ENCODE measurements around the gene MEIG1. TPM values are rescaled to one million over a fixed set of nuclear protein-coding genes. Genes with fewer than 3 reads are reported as not detected.

The MEIG1 gene
- total and polyA plus RNA-seq, 2 of the 8 experiments (the other 6 are each of a cell fraction or from before 2014, with no cell fraction given), result not detected

DNA sequence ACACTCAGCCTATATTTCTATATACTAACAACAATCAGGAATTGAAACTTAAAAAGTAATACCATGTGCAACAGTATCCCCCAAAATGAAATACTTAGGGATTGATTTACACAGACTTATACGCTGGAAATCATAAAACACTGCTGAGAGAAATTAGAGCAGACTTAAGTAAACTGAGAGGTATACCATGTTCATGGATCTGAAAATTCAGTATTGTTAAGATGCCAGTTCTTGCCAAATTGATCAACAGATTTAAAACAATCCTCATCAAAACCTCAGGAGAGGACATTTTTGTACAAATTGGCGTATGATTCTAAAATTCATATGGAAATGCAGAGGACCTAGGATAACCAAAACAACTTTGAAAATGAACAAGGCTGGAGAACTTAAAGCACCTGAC is 42.6 kb upstream of the MEIG1 start (continued):
- no peak for TF ChIP-seq BRCA1 (IDR thresholded peaks at IDR 0.05; ENCODE audit: low read depth, low read length)
- TF ChIP-seq SUZ12 (IDR thresholded peaks at IDR 0.05; ENCODE audit: low read length), result no peak
- TF ChIP-seq GABPA (IDR thresholded peaks at IDR 0.05; ENCODE audit: borderline replicate concordance, insufficient read depth, low read length), result no peak

All from H1 (cell line).